ENCODE measurements around the gene NFKB1. TPM values are rescaled to one million over a fixed set of nuclear protein-coding genes. Genes with fewer than 3 reads are reported as not detected.
"Not testable (repeated sequence)": the region's sequence is repeated elsewhere in the genome, so short reads cannot be mapped to it uniquely, and the experiment has no call there.

Gene NFKB1
- total RNA-seq, 1 donor from 2014 or later, result 38.5 TPM

DNA sequence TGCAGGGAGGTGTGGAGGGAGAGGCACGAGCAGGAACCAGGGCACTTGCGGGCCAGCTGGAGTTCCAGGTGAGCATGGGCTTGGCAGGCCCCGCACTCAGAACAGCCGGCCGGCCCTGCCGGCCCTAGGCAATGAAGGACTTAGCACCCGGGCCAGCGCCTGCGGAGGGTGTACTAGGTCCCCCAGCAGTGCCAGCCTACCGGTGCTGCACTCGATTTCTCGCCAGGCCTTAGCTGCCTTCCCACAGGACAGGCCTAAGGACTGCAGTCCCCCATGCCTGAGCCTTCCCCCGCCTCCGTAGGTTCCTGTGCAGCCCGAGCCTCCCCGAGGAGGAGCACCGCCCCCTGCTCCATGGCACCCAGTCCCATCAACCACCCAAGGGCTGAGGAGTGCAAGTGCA lies 18.0 kb upstream of the NFKB1 start:
- intact Hi-C loops (cut with DNase I), result no loop called here
- Histone ChIP-seq H3K4me3 (no peak overlapping the region), H3K9me3 (no peaks in the 10 kb centered on the region), H3K36me3 (no peaks in the 10 kb centered on the region), H3K4me1 (no peaks in the 10 kb centered on the region), H3K27me3 (no peaks in the 10 kb centered on the region), H3K27ac (no peak overlapping the region)
- no peak for TF ChIP-seq POLR2AphosphoS5 (IDR thresholded peaks at IDR 0.05; ENCODE audit: insufficient read depth in 1 of 2, low read depth in 1 of 2)
- TF ChIP-seq POLR2A (IDR thresholded peaks at IDR 0.05), result no peak
- TF ChIP-seq, protein P1, sequence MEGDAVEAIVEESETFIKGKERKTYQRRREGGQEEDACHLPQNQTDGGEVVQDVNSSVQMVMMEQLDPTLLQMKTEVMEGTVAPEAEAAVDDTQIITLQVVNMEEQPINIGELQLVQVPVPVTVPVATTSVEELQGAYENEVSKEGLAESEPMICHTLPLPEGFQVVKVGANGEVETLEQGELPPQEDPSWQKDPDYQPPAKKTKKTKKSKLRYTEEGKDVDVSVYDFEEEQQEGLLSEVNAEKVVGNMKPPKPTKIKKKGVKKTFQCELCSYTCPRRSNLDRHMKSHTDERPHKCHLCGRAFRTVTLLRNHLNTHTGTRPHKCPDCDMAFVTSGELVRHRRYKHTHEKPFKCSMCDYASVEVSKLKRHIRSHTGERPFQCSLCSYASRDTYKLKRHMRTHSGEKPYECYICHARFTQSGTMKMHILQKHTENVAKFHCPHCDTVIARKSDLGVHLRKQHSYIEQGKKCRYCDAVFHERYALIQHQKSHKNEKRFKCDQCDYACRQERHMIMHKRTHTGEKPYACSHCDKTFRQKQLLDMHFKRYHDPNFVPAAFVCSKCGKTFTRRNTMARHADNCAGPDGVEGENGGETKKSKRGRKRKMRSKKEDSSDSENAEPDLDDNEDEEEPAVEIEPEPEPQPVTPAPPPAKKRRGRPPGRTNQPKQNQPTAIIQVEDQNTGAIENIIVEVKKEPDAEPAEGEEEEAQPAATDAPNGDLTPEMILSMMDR (IDR thresholded peaks at IDR 0.05), result no peak
- no peak for DNase-seq (ENCODE audit: extremely low spot score in 2 of 2)

GRCh38 chr4:102483990-102484692 lies 17.0 kb upstream of the NFKB1 start:
- H3K4me3 ChIP-seq; H3K27me3 ChIP-seq; H3K27ac ChIP-seq; H3K36me3 ChIP-seq; intact Hi-C loops (cut with DNase I); H3K9me3 ChIP-seq; DNase-seq (ENCODE audit: extremely low spot score in 2 of 2); H3K4me1 ChIP-seq: not testable (repeated sequence)

GRCh38 chr4:102492531-102493241 lies 8.5 kb upstream of the NFKB1 start:
- Histone ChIP-seq H3K9me3 (no peaks in the 10 kb centered on the region), H3K27ac (no peak overlapping the region), H3K27me3 (no peaks in the 10 kb centered on the region), H3K4me3 (no peak overlapping the region), H3K4me1 (peaks cover 21% of the 10 kb centered on the region), H3K36me3 (no peaks in the 10 kb centered on the region)
- intact Hi-C loops (cut with DNase I), result no loop called here
- no peak for DNase-seq (ENCODE audit: extremely low spot score in 2 of 2)
- TF ChIP-seq, protein P1 (IDR thresholded peaks at IDR 0.05), result no peak
- TF ChIP-seq POLR2AphosphoS5 (IDR thresholded peaks at IDR 0.05; ENCODE audit: insufficient read depth in 1 of 2, low read depth in 1 of 2) (no peak), POLR2A (IDR thresholded peaks at IDR 0.05) (no peak)

DNA sequence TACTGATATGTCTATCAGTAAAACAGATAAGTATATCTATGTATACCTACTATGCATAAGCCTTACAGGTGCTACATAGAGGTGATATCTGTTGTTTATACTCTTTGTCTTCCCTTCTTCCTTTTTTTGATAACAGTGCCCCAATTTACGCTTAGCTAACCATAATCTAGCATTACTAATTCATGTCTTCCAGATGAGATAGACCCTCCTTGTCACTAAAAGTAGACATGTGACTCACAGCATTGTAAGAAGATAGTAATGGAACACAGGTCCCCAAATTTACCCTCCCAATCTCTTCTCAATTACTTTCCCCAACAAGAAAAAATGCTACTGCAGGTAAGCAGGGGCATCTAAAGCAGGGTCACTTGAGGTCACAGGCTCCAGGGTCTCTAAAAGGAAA lies 7.9 kb upstream of the NFKB1 start:
- intact Hi-C loops (cut with DNase I), result no loop called here
- Histone ChIP-seq H3K4me3 (no peak overlapping the region), H3K4me1 (peaks cover 21% of the 10 kb centered on the region), H3K27ac (no peak overlapping the region), H3K36me3 (no peaks in the 10 kb centered on the region), H3K9me3 (no peaks in the 10 kb centered on the region), H3K27me3 (no peaks in the 10 kb centered on the region)
- DNase-seq (ENCODE audit: extremely low spot score in 2 of 2), result no peak
- TF ChIP-seq POLR2AphosphoS5 (IDR thresholded peaks at IDR 0.05; ENCODE audit: insufficient read depth in 1 of 2, low read depth in 1 of 2) (no peak), POLR2A (IDR thresholded peaks at IDR 0.05) (no peak)
- TF ChIP-seq, protein P1 (IDR thresholded peaks at IDR 0.05), result no peak

DNA sequence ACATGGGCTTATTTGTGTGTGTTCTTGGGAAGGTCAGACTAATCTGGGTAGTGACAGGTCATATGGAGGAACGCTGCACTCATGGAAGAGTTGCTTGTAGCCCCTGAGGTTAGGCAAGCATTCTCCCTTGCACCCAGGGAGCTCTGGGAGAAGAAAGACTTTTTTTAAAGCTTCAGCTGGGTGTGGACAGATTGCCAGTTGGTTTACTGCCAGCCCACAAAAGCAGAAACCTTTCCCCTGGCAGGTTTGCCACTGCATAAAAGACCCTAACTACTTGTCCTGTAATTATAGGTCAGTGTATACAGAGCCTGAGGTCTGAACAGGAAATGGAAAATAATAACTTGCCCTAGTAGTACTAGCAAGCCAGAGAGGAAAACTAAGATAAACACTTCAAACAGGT lies 7.4 kb upstream of the NFKB1 start:
- intact Hi-C loops (cut with DNase I), result no loop called here
- Histone ChIP-seq H3K9me3 (no peaks in the 10 kb centered on the region), H3K36me3 (no peaks in the 10 kb centered on the region), H3K27me3 (no peaks in the 10 kb centered on the region), H3K4me1 (peaks cover 21% of the 10 kb centered on the region), H3K27ac (no peak overlapping the region), H3K4me3 (no peak overlapping the region)
- TF ChIP-seq, protein P1 (IDR thresholded peaks at IDR 0.05), result no peak
- TF ChIP-seq POLR2AphosphoS5 (IDR thresholded peaks at IDR 0.05; ENCODE audit: insufficient read depth in 1 of 2, low read depth in 1 of 2) (no peak), POLR2A (IDR thresholded peaks at IDR 0.05) (no peak)
- DNase-seq (ENCODE audit: extremely low spot score in 2 of 2), result no peak
